OCI-LY7 (cell line): ENCODE data around the gene LRRC56.

ENCODE experiments used
- EZH2phosphoT487 ChIP-seq: fragments of 200-600 bp; sonication (generic); IDR thresholded peaks from 2 replicates; pipeline ENCODE4 v1.6.1; 2018; ENCODE audit warnings: low read depth, borderline replicate concordance, mild to moderate bottlenecking, mixed run types, antibody characterized with exemption, low read length, moderate library complexity, mixed read lengths
- TF ChIP-seq, protein P1 (sequence below): fragments of 200-600 bp; sonication (generic); conservative IDR thresholded peaks from 2 replicates; pipeline ENCODE4 v1.5.1; 2014; ENCODE audit warnings: mild to moderate bottlenecking, antibody characterized with exemption, low read length, moderate library complexity, mixed read lengths

DNA sequence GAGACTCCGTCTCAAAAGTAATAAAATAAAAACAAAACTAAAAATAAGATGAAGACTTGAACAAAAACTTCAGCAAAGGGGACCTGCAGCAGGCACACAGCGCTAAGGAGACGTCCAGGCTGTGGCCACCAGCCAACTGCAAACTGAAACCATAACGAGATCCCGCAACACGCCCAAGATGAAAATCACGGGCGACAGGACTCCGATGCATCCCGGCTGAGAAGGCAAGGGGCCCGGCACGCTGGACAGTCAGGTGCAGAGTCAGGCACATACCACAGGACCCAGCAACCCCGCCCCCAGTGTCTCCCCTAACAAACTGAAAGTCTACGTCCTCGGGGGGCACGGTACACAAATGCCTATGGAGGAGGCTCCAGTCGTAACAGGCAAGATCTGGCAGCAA is 11.1 kb upstream of the LRRC56 start:
- TF ChIP-seq, protein P1, sequence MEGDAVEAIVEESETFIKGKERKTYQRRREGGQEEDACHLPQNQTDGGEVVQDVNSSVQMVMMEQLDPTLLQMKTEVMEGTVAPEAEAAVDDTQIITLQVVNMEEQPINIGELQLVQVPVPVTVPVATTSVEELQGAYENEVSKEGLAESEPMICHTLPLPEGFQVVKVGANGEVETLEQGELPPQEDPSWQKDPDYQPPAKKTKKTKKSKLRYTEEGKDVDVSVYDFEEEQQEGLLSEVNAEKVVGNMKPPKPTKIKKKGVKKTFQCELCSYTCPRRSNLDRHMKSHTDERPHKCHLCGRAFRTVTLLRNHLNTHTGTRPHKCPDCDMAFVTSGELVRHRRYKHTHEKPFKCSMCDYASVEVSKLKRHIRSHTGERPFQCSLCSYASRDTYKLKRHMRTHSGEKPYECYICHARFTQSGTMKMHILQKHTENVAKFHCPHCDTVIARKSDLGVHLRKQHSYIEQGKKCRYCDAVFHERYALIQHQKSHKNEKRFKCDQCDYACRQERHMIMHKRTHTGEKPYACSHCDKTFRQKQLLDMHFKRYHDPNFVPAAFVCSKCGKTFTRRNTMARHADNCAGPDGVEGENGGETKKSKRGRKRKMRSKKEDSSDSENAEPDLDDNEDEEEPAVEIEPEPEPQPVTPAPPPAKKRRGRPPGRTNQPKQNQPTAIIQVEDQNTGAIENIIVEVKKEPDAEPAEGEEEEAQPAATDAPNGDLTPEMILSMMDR = no peak
- TF ChIP-seq EZH2phosphoT487 = no peak
